ENCODE data around the gene RAD23A. TPM values are rescaled to one million over a fixed set of nuclear protein-coding genes. Genes with fewer than 3 reads are reported as not detected.

RAD23A gene
- total RNA-seq, 4 donors from 2014 or later, result 101 to 128 (median 105) TPM

DNA sequence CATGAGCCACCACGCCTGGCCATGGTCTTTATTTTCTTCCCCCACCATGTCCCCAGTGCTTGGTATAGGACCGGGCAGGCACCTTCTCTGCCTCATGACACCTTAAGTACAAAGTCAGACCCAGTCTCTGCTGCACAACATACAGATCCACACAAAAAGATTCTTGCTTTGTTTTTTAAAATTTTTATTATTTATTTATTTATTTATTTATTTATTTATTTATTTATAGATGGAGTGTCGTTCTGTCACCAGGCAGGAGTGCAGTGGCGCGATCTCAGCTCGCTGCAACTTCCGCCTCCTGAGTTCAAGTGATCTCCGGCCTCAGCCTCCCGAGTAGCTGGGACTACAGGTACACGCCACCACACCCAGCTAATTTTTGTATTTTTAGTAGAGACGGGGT lies 47.1 kb downstream of the RAD23A start:
- H3K4me3 ChIP-seq (ENCODE audit: low read depth, poor library complexity, severe bottlenecking), result no peak overlapping the region
- no peak for TF ChIP-seq POLR2A (IDR thresholded peaks at IDR 0.05)
- intact Hi-C loops (cut with DNase I; ENCODE audit: low total_unique reads), result no loop called here
- 95 to 97% methylated on average over 11 of the region's 11 CpGs for WGBS, 2 donors
- DNase-seq (ENCODE audit: low spot score in 2 of 2), result no peak

DNA sequence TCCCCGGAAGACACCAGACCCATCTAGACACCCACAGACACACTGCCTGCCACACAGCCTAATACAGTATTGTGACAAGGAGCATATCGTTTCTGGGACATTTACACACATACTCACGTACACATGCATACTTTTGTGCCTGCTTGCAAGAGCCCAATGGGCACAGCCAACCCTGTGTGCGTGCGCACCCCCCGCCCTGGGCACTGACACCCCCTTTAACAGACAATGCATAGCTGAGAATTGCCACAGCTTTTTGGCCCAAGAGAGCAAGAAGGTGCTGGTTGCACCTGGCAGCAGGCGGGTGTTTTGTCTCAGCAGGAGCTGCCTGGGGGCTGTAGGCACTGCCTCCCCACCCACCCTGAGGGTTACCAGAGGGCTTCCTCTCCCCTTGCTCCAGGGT lies 47.9 kb downstream of the RAD23A start:
- 49 to 66% methylated on average over 7 of the region's 7 CpGs for WGBS, 2 donors
- no peak overlapping the region for H3K4me3 ChIP-seq (ENCODE audit: low read depth, poor library complexity, severe bottlenecking)
- intact Hi-C loops (cut with DNase I; ENCODE audit: low total_unique reads), result no loop called here
- no peak for TF ChIP-seq POLR2A (IDR thresholded peaks at IDR 0.05)
- TF ChIP-seq, protein P1, sequence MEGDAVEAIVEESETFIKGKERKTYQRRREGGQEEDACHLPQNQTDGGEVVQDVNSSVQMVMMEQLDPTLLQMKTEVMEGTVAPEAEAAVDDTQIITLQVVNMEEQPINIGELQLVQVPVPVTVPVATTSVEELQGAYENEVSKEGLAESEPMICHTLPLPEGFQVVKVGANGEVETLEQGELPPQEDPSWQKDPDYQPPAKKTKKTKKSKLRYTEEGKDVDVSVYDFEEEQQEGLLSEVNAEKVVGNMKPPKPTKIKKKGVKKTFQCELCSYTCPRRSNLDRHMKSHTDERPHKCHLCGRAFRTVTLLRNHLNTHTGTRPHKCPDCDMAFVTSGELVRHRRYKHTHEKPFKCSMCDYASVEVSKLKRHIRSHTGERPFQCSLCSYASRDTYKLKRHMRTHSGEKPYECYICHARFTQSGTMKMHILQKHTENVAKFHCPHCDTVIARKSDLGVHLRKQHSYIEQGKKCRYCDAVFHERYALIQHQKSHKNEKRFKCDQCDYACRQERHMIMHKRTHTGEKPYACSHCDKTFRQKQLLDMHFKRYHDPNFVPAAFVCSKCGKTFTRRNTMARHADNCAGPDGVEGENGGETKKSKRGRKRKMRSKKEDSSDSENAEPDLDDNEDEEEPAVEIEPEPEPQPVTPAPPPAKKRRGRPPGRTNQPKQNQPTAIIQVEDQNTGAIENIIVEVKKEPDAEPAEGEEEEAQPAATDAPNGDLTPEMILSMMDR (IDR thresholded peaks at IDR 0.05), result no peak
- DNase-seq (ENCODE audit: low spot score in 2 of 2), result no peak

DNA sequence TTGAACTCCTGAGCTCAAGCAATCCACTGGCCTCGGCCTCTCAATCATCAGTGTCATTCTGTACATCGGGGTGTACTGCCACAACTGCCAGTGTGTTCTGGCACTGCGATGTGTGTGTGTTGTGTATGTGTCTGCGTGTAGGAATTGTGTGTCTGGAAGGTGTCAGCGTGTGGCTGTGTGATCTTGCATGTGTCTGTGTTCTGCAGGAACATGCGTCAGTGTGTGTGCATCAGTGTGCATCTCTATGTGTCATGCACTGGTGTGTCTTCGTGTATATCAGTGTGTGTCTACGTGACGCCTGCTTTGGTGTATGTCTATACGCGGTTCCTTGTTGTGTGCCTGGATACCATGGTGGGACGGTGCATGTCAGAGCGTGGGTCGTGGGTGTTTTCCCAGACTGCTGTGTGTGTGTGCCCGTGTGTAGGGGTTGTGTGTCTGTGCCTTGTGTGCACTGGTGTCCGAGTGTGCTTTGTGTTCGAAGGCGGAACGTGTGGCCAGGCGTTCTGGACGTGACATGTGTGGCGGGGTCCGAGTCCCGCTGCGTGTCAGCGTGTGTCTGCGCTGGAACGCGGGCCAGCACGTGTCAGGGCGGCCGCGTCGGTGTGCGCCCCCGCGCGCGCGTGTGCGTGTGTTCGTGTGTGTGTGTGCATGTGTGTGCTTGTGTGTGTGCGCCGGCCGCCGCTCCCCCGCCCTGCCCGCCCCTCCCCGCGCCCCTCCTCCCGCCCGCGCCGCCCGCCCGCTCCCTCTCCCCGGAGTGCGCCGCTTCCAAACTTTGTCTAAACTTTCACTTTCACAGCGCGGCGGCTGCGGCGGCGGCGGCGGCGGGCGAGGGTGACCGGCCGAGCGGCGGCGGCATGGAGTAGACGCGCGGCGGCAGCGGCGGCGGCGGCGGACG lies 49.3 kb downstream of the RAD23A start, which contains the start of gene NFIX:
Gene NFIX (plus strand): TSS at position 775 of the 895 bp plus-strand sequence. CDS start 363 bp downstream, outside the sequence.
- TF ChIP-seq, protein P1 (IDR thresholded peaks at IDR 0.05), result peak in 1 of 3 donors; percentile 6
- TF ChIP-seq POLR2A (IDR thresholded peaks at IDR 0.05), result no peak
- H3K4me3 ChIP-seq (ENCODE audit: low read depth, poor library complexity, severe bottlenecking), result peak within 1 kb of the TSS; percentile 60
- peak in 1 of 2 donors; percentile 95 for DNase-seq (ENCODE audit: low spot score in 2 of 2)
- WGBS, 2 donors, result 11 to 40% methylated on average over 14 to 57 of the region's 84 CpGs
- intact Hi-C loops (cut with DNase I; ENCODE audit: low total_unique reads), result no loop called here

- WGBS, 2 donors, result 0 to 1% methylated on average over 32 to 65 of the region's 129 CpGs
- intact Hi-C loops (cut with DNase I; ENCODE audit: low total_unique reads), result no loop called here
- peak overlapping the region; percentile 60 for H3K4me3 ChIP-seq (ENCODE audit: low read depth, poor library complexity, severe bottlenecking)
These were observed 50.1 kb downstream of the RAD23A start for GRCh38 chr19:12995596-12996405.

DNA sequence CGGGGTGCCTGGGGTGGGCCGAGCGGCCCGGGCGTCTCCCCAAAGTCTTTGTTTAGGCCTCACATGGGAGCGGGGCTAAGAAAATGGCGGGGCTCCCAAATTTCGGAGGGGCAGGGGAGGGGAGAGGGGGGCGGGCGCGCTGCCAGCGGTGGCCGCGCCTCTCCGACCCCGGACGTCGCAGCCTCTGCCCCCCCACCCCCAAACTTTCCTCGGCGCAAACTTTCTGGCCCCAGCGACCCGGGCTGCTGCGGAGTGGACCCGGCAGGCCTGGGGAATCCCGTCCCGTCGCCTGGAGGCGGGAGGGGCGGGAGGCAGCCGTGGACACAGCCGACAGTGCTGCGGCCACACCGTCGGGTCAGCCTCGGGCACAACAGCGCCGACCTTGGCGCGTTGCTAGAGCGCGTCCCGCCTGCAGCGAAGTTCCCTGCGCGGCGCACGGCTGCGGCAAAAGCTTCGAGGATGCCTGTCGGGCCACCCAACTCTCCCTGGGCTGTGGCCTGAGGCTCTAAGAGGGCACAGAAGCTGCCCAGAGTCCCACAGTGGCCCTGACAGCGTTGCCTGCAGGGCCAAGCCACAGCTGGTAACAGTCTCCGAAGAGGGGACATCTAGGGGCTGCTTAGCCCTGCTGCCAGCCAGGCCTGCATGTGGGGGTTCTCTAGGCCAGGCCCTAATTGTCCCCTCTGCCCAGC lies 50.9 kb downstream of the RAD23A start:
- peak in 1 of 2 donors; percentile 90 for DNase-seq (ENCODE audit: low spot score in 2 of 2)
- H3K4me3 ChIP-seq (ENCODE audit: low read depth, poor library complexity, severe bottlenecking), result peak overlapping the region; percentile 60
- TF ChIP-seq, protein P1 (IDR thresholded peaks at IDR 0.05), result no peak
- intact Hi-C loops (cut with DNase I; ENCODE audit: low total_unique reads), result no loop called here
- WGBS, 2 donors, result 4 to 40% methylated on average over 1 to 11 of the region's 52 CpGs

More at GRCh38 chr19:12995596-12996405, 50.1 kb downstream of the RAD23A start:
- DNase-seq (ENCODE audit: low spot score in 2 of 2), result peak in 1 of 2 donors; percentile 88
- TF ChIP-seq, protein P1 (IDR thresholded peaks at IDR 0.05), result no peak
- TF ChIP-seq POLR2A (IDR thresholded peaks at IDR 0.05), result no peak
